GM21619 (cell line): ENCODE measurements around the gene VOPP1.
A peak's percentile ranks its signal among the peaks of the same experiment; 100 is the strongest.

Experiments used
- ATAC-seq: cut with Tn5 transposase; IDR thresholded peaks from one replicate; pipeline ENCODE4 v1.9.1; 2021; ENCODE audit not compliant: unreplicated experiment

Gene VOPP1

GRCh38 chr7:55438757-55439525 is 133.4 kb downstream of the VOPP1 start:
- no peak for ATAC-seq

DNA sequence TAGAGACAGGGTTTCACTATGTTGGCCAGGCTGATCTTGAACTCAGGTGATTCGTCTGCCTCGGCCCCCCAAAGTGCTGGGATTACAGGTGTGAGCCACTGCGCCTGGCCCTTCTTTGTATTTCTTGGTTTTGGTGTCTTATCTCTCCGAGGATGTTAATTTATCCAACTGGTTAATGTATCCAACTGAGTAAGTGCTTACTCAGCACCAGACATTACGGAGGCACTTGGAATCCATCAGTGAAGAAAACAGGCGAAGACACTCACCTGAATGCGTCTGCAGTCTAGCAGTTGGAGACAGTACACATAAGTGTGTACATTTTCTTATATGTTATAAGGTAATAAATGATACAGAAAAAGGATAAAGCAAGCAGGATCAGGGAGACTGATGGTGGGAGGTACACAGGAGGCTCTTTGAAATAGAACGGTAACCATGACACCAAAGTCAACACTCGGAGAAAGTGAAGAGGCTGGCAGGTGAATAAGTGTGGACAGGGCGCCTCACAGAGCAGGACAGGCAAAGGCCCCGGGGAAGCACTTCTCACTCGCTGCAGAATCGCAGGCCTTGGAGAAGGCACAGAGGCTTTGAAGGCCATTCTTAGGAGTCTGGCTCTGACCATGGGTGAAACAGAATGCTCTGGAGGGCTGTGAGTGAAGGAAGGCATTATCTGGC is 134.1 kb downstream of the VOPP1 start:
- ATAC-seq, result no peak

- no peak for ATAC-seq
These were observed 134.9 kb downstream of the VOPP1 start for GRCh38 chr7:55437375-55437774.

GRCh38 chr7:55436457-55436856 is 135.8 kb downstream of the VOPP1 start:
- ATAC-seq, result no peak

GRCh38 chr7:55435466-55435865 is 136.8 kb downstream of the VOPP1 start:
- ATAC-seq, result no peak

GRCh38 chr7:55432939-55433784 is 139.1 kb downstream of the VOPP1 start:
- peak; percentile 77 for ATAC-seq

- ATAC-seq, result no peak
These were observed 139.8 kb downstream of the VOPP1 start for GRCh38 chr7:55432506-55432905.

GRCh38 chr7:55431898-55432297 is 140.4 kb downstream of the VOPP1 start:
- no peak for ATAC-seq

DNA sequence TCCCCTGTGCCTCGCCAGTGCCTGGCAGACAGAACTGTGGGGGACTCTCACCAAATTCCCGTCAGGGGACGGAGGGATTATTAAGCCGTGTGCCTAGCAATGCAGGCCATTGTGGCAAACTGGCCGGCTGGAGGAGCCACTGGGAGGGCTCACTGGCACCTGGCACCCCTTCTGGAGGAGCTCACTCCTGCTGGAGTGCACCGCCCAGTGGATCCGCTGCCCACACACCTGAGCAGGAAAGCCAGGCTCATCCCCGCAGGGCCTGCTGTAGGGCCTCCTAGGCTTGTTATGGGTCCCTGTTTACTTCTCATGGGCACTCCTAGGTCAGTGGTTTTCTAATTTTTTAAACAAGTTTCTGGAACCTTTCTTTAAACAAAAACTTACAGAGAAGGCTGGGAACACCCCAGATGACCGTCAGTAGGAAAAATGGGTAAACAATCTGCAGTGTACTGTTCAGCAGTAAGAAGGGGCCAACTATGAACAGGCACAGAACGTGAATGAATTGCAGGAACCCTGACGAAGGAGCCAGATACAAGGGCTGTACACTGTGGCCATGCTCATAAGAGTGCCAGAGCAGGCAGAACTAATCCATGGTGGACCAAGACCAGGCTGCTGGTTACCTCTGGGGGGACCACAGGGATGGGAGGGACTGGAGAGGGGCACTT is 142.3 kb downstream of the VOPP1 start:
- no peak for ATAC-seq

DNA sequence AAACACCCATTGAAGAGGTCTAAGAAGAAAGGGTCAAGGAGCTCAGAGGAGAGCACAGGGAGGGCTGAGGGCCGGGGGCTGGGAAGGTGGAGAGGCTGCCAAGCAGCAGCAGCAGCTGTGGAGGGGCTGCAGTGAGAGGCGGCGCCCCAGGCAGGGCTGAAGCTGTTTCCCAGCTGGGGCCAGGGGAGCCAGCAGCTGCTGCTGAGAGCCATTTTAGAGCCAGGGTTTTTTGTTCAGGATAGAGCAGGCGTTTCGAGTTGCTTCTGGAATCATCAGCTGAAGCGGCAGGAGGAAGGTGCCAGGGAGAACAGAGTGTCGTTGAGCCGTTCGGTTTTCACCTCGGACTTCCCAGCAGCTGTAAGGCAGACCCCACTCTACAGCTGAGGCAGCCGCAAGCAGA is 144.5 kb downstream of the VOPP1 start:
- ATAC-seq, result no peak

GRCh38 chr7:55427342-55427741 is 145.0 kb downstream of the VOPP1 start:
- ATAC-seq, result no peak

GRCh38 chr7:55426676-55427075 is 145.6 kb downstream of the VOPP1 start:
- ATAC-seq, result no peak

GRCh38 chr7:55425141-55425752 is 147.1 kb downstream of the VOPP1 start:
- ATAC-seq, result no peak

- no peak for ATAC-seq
These were observed 148.4 kb downstream of the VOPP1 start for GRCh38 chr7:55423891-55424290.

- ATAC-seq, result no peak
These were observed 149.0 kb downstream of the VOPP1 start for GRCh38 chr7:55423277-55423711.
